GM12892 (cell line): ENCODE measurements around the gene TMEM30B.
"Not testable (repeated sequence)": the region's sequence is repeated elsewhere in the genome, so short reads cannot be mapped to it uniquely, and the experiment has no call there.

Source experiments
- POLR2A ChIP-seq: IDR thresholded peaks from 2 replicates; pipeline ENCODE4 v1.6.1; 2011; ENCODE audit warnings: low read depth, low read length, control low read depth
- POLR2AphosphoS5 ChIP-seq: IDR thresholded peaks from 2 replicates; pipeline ENCODE4 v1.6.1; 2011; ENCODE audit warnings: low read depth, low read length, control low read depth
- TAF1 ChIP-seq: IDR thresholded peaks from 2 replicates; pipeline ENCODE4 v1.6.1; 2011; ENCODE audit warnings: low read depth, mild to moderate bottlenecking, control low read depth, low read length, borderline replicate concordance

DNA sequence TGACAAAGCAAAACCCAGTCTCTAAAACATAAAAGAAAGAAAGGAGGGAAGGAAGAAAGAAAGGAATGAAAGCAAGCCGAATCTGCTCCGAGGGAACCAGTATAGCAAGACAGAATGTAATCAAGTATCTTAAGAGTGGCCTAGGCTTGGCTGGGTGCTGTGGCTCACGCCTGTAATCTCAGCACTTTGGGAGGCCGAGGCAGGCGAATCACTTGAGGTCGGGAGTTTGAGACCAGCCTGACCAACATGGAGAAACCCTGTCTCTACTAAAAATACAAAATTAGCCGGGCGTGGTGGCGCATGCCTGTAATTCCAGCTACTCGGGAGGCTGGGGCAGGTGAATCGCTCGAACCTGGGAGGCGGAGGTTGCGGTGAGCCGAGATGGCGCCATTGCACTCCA is 39.0 kb upstream of the TMEM30B start:
- not testable (repeated sequence) for TF ChIP-seq POLR2A, POLR2AphosphoS5, TAF1
